Esophagus squamous epithelium (tissue), 5 donors: Measurements from ENCODE around the gene E4F1. TPM values are rescaled to one million over a fixed set of nuclear protein-coding genes. Genes with fewer than 3 reads are reported as not detected.

Experiments used
- DNase-seq: peaks from one replicate; lab custom pipeline; 2025; lab: John Stamatoyannopoulos, UW
- H3K27ac ChIP-seq, 4 donors: fragments of 200-600 bp; sonication (generic); one replicate each; pipeline ENCODE4 v1.5.1; 2016 to 2019; ENCODE audit warnings: mild to moderate bottlenecking in 1 of 4
- H3K27me3 ChIP-seq, 4 donors: fragments of 200-600 bp; sonication (generic); 1 replicate in 3 of 4; 2 replicates in 1 of 4; pipeline versions ENCODE4 v1.5.1 to v1.6.0; 2017 to 2021; ENCODE audit warnings: antibody characterized with exemption in 1 of 4
- H3K36me3 ChIP-seq, 3 donors: fragments of 200-600 bp; sonication (generic); one replicate each; pipeline ENCODE4 v1.5.1; 2016 to 2019
- H3K4me1 ChIP-seq, 3 donors: fragments of 200-600 bp; sonication (generic); one replicate each; pipeline ENCODE4 v1.5.1; 2017 to 2019
- H3K4me3 ChIP-seq, 4 donors: fragments of 200-600 bp; sonication (generic); 1 replicate in 3 of 4; 2 replicates in 1 of 4; pipeline ENCODE4 v1.5.1; 2016 to 2019; ENCODE audit warnings: mild to moderate bottlenecking in 2 of 4, moderate library complexity in 1 of 4
- H3K9me3 ChIP-seq, 3 donors: fragments of 200-600 bp; sonication (generic); one replicate each; pipeline ENCODE4 v1.5.1; 2016 to 2019
- POLR2A ChIP-seq, 4 donors: fragments of 450-650 bp; IDR thresholded peaks; one replicate each; pipeline ENCODE4 v1.6.1; 2017; ENCODE audit warnings: antibody characterized with exemption in 4 of 4, mild to moderate bottlenecking in 4 of 4, moderate library complexity in 3 of 4
- WGBS, 2 donors: methylation state at CpG; one replicate each; pipeline ENCODE4 v1.1.5; 2018; 5-methylcytosine and 5-hydroxymethylcytosine counted together
- intact Hi-C: fragments of 100-400 bp; cut with DNase I; formaldehyde crosslinking; loops from one replicate; pipeline ENCODE4 v1.15.0; 2022
- total RNA-seq, 4 donors: library from RNA; depleted of rRNA; stranded (reverse); fragments of >200 nt; gene quantifications; one replicate each; pipeline ENCODE4 v1.1.0, GENCODE V29; 2016
- TF ChIP-seq, protein P1 (sequence below), 6 experiments: fragments of 450-650 bp in 4 of 6; fragments of 200-600 bp in 2 of 6; sonication (generic) in 2 of 6; IDR thresholded peaks; one replicate each; pipeline ENCODE4 v1.5.1; 2016 to 2019; ENCODE audit warnings: antibody characterized with exemption in 6 of 6, mild to moderate bottlenecking in 4 of 6, moderate library complexity in 4 of 6
- donor health status: DM: yes; HTN: yes; CAD: no.

E4F1 gene
- total RNA-seq, 4 donors from 2014 or later = 16.8 to 25.6 (median 19.2) TPM

- Histone ChIP-seq H3K36me3 (peaks cover 0 to 18% (median 0%) of the 10 kb centered on the region in 3 donors), H3K4me1 (no peaks in the 10 kb centered on the region), H3K4me3 (no peak overlapping the region), H3K9me3 (no peaks in the 10 kb centered on the region), H3K27me3 (no peaks in the 10 kb centered on the region), H3K27ac (no peak overlapping the region)
- intact Hi-C loops = no loop called here
- TF ChIP-seq, protein P1, sequence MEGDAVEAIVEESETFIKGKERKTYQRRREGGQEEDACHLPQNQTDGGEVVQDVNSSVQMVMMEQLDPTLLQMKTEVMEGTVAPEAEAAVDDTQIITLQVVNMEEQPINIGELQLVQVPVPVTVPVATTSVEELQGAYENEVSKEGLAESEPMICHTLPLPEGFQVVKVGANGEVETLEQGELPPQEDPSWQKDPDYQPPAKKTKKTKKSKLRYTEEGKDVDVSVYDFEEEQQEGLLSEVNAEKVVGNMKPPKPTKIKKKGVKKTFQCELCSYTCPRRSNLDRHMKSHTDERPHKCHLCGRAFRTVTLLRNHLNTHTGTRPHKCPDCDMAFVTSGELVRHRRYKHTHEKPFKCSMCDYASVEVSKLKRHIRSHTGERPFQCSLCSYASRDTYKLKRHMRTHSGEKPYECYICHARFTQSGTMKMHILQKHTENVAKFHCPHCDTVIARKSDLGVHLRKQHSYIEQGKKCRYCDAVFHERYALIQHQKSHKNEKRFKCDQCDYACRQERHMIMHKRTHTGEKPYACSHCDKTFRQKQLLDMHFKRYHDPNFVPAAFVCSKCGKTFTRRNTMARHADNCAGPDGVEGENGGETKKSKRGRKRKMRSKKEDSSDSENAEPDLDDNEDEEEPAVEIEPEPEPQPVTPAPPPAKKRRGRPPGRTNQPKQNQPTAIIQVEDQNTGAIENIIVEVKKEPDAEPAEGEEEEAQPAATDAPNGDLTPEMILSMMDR (IDR thresholded peaks at IDR 0.05) = no peak
- no peak for TF ChIP-seq POLR2A (IDR thresholded peaks at IDR 0.05)
- WGBS, 2 donors = 73 to 92% methylated on average over 3 to 11 of the region's 25 CpGs
- no peak for DNase-seq
Measured at GRCh38 chr16:2277466-2278271, 54.3 kb downstream of the E4F1 start.

DNA sequence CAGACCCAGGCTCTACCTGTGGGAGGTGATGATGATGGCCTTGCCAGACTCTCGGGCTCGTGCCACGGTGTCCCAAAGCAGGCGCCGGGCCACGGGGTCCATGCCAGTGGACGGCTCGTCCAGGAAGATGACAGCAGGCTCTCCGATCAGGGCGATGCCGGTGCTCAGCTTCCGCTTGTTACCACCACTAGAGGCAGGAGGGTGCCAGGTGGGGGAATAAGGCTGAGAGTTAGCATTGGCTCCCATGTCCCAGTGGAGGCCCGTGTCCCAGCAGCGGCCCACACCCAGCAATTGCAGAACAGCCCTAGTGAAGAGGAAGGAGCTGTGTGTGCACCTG lies 54.8 kb downstream of the E4F1 start:
- no peaks in the 10 kb centered on the region for H3K9me3 ChIP-seq
- no peak overlapping the region for H3K4me3 ChIP-seq
- intact Hi-C loops = no loop called here
- no peak for DNase-seq
- no peaks in the 10 kb centered on the region for H3K27me3 ChIP-seq
- 60 to 89% methylated on average over 1 to 6 of the region's 14 CpGs for WGBS, 2 donors
- no peak overlapping the region for H3K27ac ChIP-seq
- TF ChIP-seq, protein P1 (IDR thresholded peaks at IDR 0.05) = no peak
- no peak for TF ChIP-seq POLR2A (IDR thresholded peaks at IDR 0.05)
- H3K36me3 ChIP-seq = peaks cover 0 to 18% (median 0%) of the 10 kb centered on the region in 3 donors
- H3K4me1 ChIP-seq = no peaks in the 10 kb centered on the region

GRCh38 chr16:2278956-2279800 lies 55.8 kb downstream of the E4F1 start:
- intact Hi-C loops = no loop called here
- H3K36me3 ChIP-seq = peaks cover 0 to 22% (median 0%) of the 10 kb centered on the region in 3 donors

DNA sequence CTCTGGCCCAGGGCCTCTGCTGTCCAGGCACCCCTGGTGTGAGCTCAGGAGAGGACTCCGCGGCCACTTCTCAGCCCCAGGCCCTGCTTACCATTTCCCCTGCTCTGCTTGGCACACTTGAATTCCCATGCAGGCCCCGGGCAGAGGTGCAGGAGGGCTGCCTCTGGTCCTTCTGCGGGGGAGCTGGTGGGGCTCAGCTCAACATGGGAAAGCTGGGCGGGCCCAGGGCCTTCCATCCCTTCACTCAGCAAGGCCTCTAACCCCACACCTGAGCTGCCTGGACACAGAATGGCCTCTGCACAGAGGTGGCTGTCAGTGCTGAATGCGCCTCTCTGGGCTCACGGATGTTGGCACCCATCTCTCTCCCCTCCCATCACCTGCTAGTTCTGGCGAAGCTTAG lies 57.1 kb downstream of the E4F1 start:
- no peaks in the 10 kb centered on the region for H3K27me3 ChIP-seq
- WGBS, 2 donors = 63 to 80% methylated on average over 1 to 3 of the region's 8 CpGs
- no peak overlapping the region for H3K27ac ChIP-seq
- TF ChIP-seq, protein P1 (IDR thresholded peaks at IDR 0.05) = no peak
- no peak for TF ChIP-seq POLR2A (IDR thresholded peaks at IDR 0.05)
- H3K4me1 ChIP-seq = no peaks in the 10 kb centered on the region
- no peak for DNase-seq
- H3K9me3 ChIP-seq = no peaks in the 10 kb centered on the region
- no peak overlapping the region for H3K4me3 ChIP-seq
- peaks cover 0 to 33% (median 0%) of the 10 kb centered on the region in 3 donors for H3K36me3 ChIP-seq
- intact Hi-C loops = no loop called here

More at GRCh38 chr16:2278956-2279800, 55.8 kb downstream of the E4F1 start:
- no peak overlapping the region for H3K27ac ChIP-seq
- DNase-seq = no peak
- H3K9me3 ChIP-seq = no peaks in the 10 kb centered on the region
- WGBS, 2 donors = 77 to 78% methylated on average over 6 of the region's 26 CpGs
- H3K4me1 ChIP-seq = no peaks in the 10 kb centered on the region
- no peaks in the 10 kb centered on the region for H3K27me3 ChIP-seq
- H3K4me3 ChIP-seq = no peak overlapping the region
- TF ChIP-seq, protein P1 (IDR thresholded peaks at IDR 0.05) = no peak
